ENCODE data around the gene C1QTNF4. TPM values are rescaled to one million over a fixed set of nuclear protein-coding genes. Genes with fewer than 3 reads are reported as not detected.

Gene C1QTNF4
- total RNA-seq, 3 donors from 2014 or later = 0.18 TPM; not detected in 2

- ATAC-seq (no peak), DNase-seq (no peak)
- no peaks in the 10 kb centered on the region for H3K4me1 Mint-ChIP-seq (ENCODE audit: low read depth)
- H3K4me3 Mint-ChIP-seq = no peak overlapping the region
- H3K9me3 Mint-ChIP-seq = no peaks in the 10 kb centered on the region
- H3K36me3 Mint-ChIP-seq (ENCODE audit: insufficient read depth) = peaks cover 7% of the 10 kb centered on the region
- no peaks in the 10 kb centered on the region for H3K27me3 Mint-ChIP-seq (ENCODE audit: low read depth)
Measured at GRCh38 chr11:47609675-47610074, 15.5 kb upstream of the C1QTNF4 start.

DNA sequence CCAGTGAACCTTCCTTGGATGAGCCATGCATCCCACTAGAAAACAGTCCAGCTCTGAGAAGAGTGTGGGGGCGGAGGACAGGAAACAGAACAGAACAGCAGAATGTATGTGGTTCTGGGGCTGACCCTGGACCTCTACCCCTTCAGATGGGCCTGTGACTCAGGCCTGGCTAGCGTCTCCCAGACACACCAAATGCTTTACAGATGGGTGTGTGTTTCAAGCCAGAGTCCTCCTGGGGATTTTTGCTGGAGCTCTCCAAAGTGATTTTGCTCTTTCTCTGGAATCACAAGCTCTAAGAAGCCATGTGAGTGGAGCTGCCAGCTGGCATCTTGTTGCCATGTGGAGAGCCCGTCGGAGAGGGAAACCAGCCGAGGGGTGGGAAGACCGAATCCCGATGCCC, 13.2 kb upstream of the C1QTNF4 start:
- peaks cover 7% of the 10 kb centered on the region for H3K36me3 Mint-ChIP-seq (ENCODE audit: insufficient read depth)
- no peak for ATAC-seq
- no peaks in the 10 kb centered on the region for H3K9me3 Mint-ChIP-seq
- no peaks in the 10 kb centered on the region for H3K27me3 Mint-ChIP-seq (ENCODE audit: low read depth)
- DNase-seq = no peak
- no peaks in the 10 kb centered on the region for H3K4me1 Mint-ChIP-seq (ENCODE audit: low read depth)
- H3K4me3 Mint-ChIP-seq = no peak overlapping the region

DNA sequence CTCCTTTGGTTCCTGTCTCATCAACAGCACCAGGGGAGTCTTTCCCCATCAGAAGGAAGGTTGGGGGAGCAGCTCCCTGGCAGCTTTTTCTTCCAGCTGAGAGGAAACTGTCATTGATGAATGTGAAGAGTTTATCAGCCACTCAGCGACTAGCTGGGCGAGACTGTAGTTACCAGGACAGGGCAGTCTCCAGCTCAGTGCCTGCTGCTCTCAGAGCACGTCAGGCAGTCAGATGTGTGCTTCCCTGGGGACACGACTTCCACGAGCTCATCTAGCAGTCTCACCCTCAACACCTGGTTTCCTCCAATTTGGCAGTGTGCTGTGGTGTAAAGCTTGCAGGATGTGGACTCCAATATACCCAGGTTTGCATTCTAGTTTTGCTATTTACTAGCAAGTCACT, 12.5 kb upstream of the C1QTNF4 start:
- Mint-ChIP-seq H3K36me3 (ENCODE audit: insufficient read depth) (peaks cover 7% of the 10 kb centered on the region), H3K9me3 (no peaks in the 10 kb centered on the region), H3K27me3 (ENCODE audit: low read depth) (no peaks in the 10 kb centered on the region), H3K4me3 (no peak overlapping the region), H3K4me1 (ENCODE audit: low read depth) (no peaks in the 10 kb centered on the region)
- ATAC-seq (no peak), DNase-seq (no peak)

DNA sequence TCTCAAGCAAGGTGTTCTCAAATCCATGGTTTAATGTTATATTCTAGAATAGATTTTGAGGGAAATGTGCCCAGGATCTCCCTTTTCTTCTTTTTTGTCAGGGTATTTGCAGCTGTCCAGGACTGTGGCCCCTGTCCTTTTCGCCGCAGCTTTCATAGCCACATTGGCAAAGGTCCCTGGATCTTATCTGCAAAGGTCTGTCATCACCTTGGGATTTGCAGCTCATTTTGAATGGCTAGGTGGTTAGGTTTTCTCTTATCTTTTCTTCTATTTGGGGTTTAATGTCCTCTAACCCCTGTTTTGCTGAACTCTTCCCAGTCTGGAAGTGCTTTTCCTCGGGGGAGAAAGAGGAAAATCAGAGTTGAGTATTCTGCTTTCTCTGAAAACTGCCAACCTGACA, 11.7 kb upstream of the C1QTNF4 start:
- H3K4me3 Mint-ChIP-seq = no peak overlapping the region
- no peaks in the 10 kb centered on the region for H3K27me3 Mint-ChIP-seq (ENCODE audit: low read depth)
- no peak for ATAC-seq
- peaks cover 7% of the 10 kb centered on the region for H3K36me3 Mint-ChIP-seq (ENCODE audit: insufficient read depth)
- DNase-seq = no peak
- no peaks in the 10 kb centered on the region for H3K4me1 Mint-ChIP-seq (ENCODE audit: low read depth)
- no peaks in the 10 kb centered on the region for H3K9me3 Mint-ChIP-seq

GRCh38 chr11:47603295-47603694, 9.1 kb upstream of the C1QTNF4 start:
- no peak for DNase-seq
- Mint-ChIP-seq H3K36me3 (ENCODE audit: insufficient read depth) (peaks cover 3% of the 10 kb centered on the region), H3K9me3 (no peaks in the 10 kb centered on the region), H3K4me3 (no peak overlapping the region), H3K27me3 (ENCODE audit: low read depth) (no peaks in the 10 kb centered on the region), H3K4me1 (ENCODE audit: low read depth) (no peaks in the 10 kb centered on the region)
- no peak for ATAC-seq

GRCh38 chr11:47599902-47600301, 5.7 kb upstream of the C1QTNF4 start:
- Mint-ChIP-seq H3K9me3 (no peaks in the 10 kb centered on the region), H3K36me3 (ENCODE audit: insufficient read depth) (no peaks in the 10 kb centered on the region), H3K4me1 (ENCODE audit: low read depth) (no peaks in the 10 kb centered on the region), H3K27me3 (ENCODE audit: low read depth) (peaks cover 9% of the 10 kb centered on the region), H3K4me3 (no peak overlapping the region)
- DNase-seq = no peak
- no peak for ATAC-seq

DNA sequence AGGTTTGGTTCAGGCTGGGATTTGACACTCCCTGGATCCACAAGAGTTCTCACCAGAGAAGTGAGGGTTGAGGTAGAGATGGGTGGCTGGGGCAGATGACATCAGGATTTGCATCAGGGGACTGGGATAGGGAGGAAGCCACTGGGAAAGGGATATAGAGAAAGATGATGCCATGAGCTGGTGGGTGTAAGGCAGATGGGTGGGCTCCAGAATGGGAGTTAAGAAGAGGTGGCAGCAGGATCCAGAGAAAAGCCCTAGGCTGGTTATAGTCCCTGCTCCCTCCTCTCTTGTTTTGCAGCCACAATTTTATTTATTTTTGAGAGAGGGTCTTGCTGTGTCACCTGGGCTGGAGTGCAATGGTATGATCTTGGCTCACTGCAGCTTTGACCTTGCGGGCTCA, 1.8 kb upstream of the C1QTNF4 start:
- H3K4me1 Mint-ChIP-seq (ENCODE audit: low read depth) = peaks cover 4% of the 10 kb centered on the region
- H3K9me3 Mint-ChIP-seq = no peaks in the 10 kb centered on the region
- H3K4me3 Mint-ChIP-seq = no peak overlapping the region
- DNase-seq (no peak), ATAC-seq (no peak)
- H3K36me3 Mint-ChIP-seq (ENCODE audit: insufficient read depth) = no peaks in the 10 kb centered on the region
- H3K27me3 Mint-ChIP-seq (ENCODE audit: low read depth) = peaks cover 34% of the 10 kb centered on the region

- DNase-seq = no peak
- no peaks in the 10 kb centered on the region for H3K36me3 Mint-ChIP-seq (ENCODE audit: insufficient read depth)
- peak; percentile 20 to 27 for ATAC-seq
Measured at GRCh38 chr11:47595029-47595428, 818 bp upstream of the C1QTNF4 start.

DNA sequence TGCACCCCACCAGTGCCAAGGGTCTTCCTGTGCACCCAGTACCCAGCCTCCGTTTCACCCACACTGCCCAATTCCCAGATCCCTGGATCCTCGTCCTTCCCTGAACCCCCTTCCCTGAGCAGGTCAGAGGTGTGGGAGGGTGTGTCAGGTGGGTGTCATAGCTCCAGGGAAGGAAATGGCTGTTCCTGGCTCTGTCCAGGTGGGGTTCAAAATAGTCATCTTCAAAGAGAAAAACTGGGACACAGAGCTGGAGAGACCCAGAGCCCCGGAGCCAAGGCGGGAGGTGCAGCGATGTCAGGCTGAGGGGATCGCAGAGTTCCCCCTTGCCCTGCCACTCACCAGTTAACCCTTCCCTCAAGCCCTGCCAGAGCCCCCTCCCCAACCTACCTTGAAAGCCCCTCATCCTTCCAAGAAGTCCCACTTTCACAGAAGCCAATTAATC, 698 bp downstream of the C1QTNF4 start:
- DNase-seq (no peak), ATAC-seq (no peak)
- Mint-ChIP-seq H3K36me3 (ENCODE audit: insufficient read depth) (no peaks in the 10 kb centered on the region), H3K9me3 (no peaks in the 10 kb centered on the region), H3K27me3 (ENCODE audit: low read depth) (peaks cover 34% of the 10 kb centered on the region), H3K4me1 (ENCODE audit: low read depth) (peaks cover 4% of the 10 kb centered on the region), H3K4me3 (no peak overlapping the region)

More at GRCh38 chr11:47595029-47595428, 818 bp upstream of the C1QTNF4 start:
- H3K4me1 Mint-ChIP-seq (ENCODE audit: low read depth) = peaks cover 4% of the 10 kb centered on the region
- H3K9me3 Mint-ChIP-seq = no peaks in the 10 kb centered on the region
- H3K27me3 Mint-ChIP-seq (ENCODE audit: low read depth) = peaks cover 34% of the 10 kb centered on the region
- no peak overlapping the region for H3K4me3 Mint-ChIP-seq

GRCh38 chr11:47592970-47593369, 1.2 kb downstream of the C1QTNF4 start:
- Mint-ChIP-seq H3K4me1 (ENCODE audit: low read depth) (peaks cover 4% of the 10 kb centered on the region), H3K9me3 (no peaks in the 10 kb centered on the region), H3K27me3 (ENCODE audit: low read depth) (peaks cover 34% of the 10 kb centered on the region), H3K36me3 (ENCODE audit: insufficient read depth) (no peaks in the 10 kb centered on the region), H3K4me3 (no peak overlapping the region)
- no peak for DNase-seq
- ATAC-seq = no peak

DNA sequence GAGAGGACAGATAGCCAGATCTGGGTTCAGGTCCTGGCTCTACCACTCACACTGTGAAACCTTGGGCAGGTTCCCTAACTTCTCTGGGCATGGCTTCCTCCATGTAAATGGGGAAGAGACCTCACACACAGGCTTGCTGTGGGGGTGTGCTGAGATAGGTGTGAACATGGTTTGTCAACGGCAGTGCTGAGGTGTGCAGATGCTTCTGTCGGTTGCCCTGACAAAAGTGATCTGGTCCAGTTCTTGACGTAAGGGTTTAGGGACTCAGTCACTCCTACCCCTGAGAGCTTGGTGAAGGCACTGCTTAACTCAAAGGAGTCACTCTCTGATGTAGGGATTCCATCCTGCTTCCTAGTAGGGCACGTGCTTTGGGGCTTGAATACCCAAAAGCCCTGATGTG, 2.0 kb downstream of the C1QTNF4 start:
- H3K36me3 Mint-ChIP-seq (ENCODE audit: insufficient read depth) = no peaks in the 10 kb centered on the region
- H3K4me1 Mint-ChIP-seq (ENCODE audit: low read depth) = peaks cover 4% of the 10 kb centered on the region
- H3K4me3 Mint-ChIP-seq = no peak overlapping the region
- no peaks in the 10 kb centered on the region for H3K9me3 Mint-ChIP-seq
- ATAC-seq = no peak
- no peak for DNase-seq
- H3K27me3 Mint-ChIP-seq (ENCODE audit: low read depth) = peaks cover 34% of the 10 kb centered on the region

- H3K27me3 Mint-ChIP-seq (ENCODE audit: low read depth) = peaks cover 34% of the 10 kb centered on the region
- ATAC-seq (no peak), DNase-seq (no peak)
- H3K9me3 Mint-ChIP-seq = no peaks in the 10 kb centered on the region
- peaks cover 4% of the 10 kb centered on the region for H3K4me1 Mint-ChIP-seq (ENCODE audit: low read depth)
- no peaks in the 10 kb centered on the region for H3K36me3 Mint-ChIP-seq (ENCODE audit: insufficient read depth)
- no peak overlapping the region for H3K4me3 Mint-ChIP-seq
Measured at GRCh38 chr11:47591764-47592163, 2.4 kb downstream of the C1QTNF4 start.

GRCh38 chr11:47589977-47590861, 4.0 kb downstream of the C1QTNF4 start:
- ATAC-seq = no peak
- Mint-ChIP-seq H3K4me1 (ENCODE audit: low read depth) (peaks cover 4% of the 10 kb centered on the region), H3K9me3 (no peaks in the 10 kb centered on the region), H3K27me3 (ENCODE audit: low read depth) (peaks cover 28% of the 10 kb centered on the region), H3K4me3 (no peak overlapping the region), H3K36me3 (ENCODE audit: insufficient read depth) (no peaks in the 10 kb centered on the region)
- no peak for DNase-seq

DNA sequence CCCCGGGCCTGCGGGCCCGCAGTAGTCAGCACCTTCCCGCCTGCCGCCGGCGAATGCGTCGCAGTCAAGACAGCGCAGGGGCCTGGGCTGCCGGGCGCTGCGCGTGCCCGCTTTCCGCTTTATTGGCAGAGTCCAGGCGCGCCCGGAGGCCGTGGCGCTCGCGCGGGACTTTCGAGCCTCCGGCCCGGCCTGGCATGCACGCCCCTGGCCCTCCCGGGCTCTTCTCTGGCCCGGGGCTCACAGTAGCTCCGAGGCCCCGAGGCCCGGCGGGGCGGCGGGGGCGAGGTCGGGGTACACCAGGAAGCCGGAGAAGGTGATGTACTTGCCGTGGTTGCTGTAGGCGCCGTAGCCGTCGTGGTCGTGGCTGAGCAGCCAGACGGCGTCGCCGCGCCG, 4.6 kb downstream of the C1QTNF4 start:
- Mint-ChIP-seq H3K4me3 (no peak overlapping the region), H3K4me1 (ENCODE audit: low read depth) (peaks cover 4% of the 10 kb centered on the region), H3K27me3 (ENCODE audit: low read depth) (peaks cover 21% of the 10 kb centered on the region), H3K9me3 (no peaks in the 10 kb centered on the region), H3K36me3 (ENCODE audit: insufficient read depth) (no peaks in the 10 kb centered on the region)
- ATAC-seq = no peak
- DNase-seq = no peak

DNA sequence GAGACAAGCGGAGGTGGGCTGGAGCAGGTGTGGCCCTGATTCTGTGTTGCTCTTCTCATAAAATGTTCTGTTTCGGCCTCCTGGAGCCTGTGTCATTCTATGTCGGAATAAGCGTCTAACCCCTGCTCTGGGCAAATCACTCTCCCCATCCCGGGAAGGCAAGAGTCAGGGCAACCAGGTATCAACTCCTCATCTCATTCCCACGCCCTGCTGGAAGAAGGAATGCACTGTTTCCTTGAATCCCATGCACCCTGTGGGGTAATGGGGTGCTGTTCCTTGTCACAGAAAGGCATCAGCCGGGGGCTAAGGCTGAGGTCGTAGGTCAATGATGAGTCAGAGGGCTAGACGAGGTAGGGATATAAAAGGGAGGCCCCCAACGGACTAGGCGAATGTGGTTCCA, 5.1 kb downstream of the C1QTNF4 start:
- DNase-seq = no peak
- Mint-ChIP-seq H3K27me3 (ENCODE audit: low read depth) (peaks cover 18% of the 10 kb centered on the region), H3K4me1 (ENCODE audit: low read depth) (peaks cover 4% of the 10 kb centered on the region), H3K4me3 (no peak overlapping the region), H3K9me3 (no peaks in the 10 kb centered on the region), H3K36me3 (ENCODE audit: insufficient read depth) (peaks cover 4% of the 10 kb centered on the region)
- no peak for ATAC-seq
